ENCODE data around the gene DELE1.
"Not testable (repeated sequence)": the region's sequence is repeated elsewhere in the genome, so short reads cannot be mapped to it uniquely, and the experiment has no call there.

DELE1 gene

DNA sequence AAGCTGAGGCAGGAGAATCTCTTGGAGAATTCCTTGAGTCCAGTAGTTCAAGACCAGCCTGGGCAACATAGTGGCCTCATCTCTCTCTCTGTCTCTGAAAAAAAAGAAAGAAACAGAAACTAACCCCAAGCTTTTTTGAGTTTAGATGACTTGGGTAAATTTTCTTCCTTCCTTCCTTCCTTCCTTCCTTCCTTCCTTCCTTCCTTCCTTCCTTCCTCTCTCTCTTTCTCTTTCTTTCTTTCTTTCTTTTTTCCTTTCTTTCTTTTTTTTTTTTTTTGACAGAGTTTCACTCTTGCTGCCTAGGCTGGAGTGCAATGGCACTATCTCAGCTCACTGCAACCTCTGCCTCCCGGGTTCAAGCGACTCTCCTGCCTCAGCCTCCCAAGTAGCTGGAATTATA is 33.2 kb upstream of the DELE1 start:
- DNase-seq = not testable (repeated sequence)

DNA sequence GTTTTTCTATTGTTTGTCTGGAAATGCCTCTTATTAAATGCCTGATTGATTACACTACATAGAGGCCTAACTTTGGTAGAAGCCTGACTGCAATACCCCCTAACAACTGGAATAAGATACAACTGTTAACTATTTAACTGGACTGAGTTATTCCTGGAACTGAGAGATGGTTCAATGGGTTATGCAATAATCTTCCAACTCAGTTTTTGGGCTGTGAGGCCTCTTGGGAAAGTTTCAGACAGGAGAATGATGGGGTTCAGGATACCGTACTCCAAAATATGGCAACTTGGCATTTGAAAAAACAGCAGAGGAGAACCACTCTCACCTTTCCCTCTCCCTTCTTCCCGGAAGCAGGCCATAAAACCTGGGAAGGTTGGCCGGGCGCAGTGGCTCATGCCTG is 26.2 kb upstream of the DELE1 start:
- no peak for DNase-seq

DNA sequence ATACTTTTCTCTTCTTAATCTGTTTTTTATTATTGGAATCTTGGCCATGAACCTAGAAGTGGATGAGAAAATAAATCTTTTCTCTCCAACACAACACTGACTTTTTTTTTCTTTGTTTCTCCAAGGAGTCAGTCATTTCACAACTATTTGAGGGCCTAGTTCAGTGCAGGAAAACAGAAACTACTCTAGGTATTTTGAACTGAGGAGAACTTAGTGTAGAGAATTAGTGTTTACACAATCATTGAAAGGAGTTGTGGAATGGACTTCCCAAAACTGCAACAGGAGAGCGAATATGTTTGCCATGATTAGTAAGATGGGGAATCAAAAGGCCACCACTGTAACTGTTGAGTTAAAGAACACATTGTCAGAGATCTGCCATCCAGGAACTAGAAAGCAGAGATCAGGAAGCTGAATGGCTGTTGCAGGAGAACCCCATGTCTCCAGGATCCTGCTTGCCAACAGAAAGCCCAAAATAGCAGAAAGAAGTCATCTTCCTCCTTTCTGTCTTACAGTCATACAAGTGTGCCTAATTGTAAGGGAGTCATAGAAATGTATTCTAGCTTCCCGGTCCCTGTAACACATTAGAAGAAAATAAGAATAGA is 25.1 kb upstream of the DELE1 start:
- no peak for DNase-seq

DNA sequence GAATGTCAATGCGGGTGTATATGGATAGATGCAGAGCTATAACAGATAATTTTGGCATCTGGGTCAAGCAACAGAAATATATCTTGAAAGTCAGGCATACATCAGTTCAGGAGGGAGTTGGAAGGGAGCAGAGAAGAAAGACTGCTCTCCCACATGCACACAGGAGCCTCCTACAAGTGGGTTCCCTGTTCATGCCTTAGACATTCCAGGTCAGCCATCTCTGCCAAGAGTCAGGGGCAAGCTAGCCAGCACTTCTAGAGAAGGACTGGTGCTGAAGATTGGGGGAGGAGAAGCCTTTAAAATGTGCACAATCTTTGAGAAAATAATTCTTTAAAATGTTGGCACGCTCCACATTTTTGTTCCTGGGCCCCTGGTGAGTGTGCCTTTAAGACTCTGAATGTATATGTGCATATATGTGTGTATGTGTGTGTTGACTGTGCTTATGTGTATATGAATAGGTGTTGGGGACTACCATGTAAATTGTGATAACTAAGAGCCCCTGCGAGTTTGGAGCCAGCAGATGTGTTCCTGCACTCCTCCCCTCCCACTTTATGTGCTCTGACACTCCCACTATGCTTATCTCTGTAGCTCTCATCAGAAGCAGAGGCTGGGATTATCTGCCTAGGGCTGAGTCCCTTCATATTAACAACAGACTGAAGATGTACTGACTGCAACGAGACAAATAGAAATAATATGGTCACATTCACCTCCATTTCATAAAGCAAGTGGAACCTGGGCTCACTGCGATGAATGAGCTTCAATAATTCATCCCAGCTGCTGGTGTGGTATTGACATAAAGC is 21.5 kb upstream of the DELE1 start:
- DNase-seq = no peak

DNA sequence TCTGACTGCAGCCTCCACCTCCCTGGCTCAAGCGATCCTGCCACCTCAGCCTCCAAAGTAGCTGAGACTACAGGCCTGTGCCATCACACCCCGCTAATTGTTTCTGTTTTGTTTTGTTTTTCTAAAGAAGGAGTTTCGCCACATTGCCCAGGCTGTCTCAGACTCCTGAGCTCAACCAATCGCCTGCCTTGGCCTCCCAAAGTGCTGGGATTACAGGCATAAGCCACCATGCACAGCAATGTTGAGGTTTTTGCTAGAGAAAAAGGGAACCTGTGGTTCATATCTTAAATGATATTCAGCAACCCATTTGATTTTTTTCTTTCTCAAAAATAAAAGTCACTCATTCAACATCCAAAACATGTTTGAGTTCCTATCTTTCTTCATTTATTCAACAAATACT is 20.4 kb upstream of the DELE1 start:
- no peak for DNase-seq

DNA sequence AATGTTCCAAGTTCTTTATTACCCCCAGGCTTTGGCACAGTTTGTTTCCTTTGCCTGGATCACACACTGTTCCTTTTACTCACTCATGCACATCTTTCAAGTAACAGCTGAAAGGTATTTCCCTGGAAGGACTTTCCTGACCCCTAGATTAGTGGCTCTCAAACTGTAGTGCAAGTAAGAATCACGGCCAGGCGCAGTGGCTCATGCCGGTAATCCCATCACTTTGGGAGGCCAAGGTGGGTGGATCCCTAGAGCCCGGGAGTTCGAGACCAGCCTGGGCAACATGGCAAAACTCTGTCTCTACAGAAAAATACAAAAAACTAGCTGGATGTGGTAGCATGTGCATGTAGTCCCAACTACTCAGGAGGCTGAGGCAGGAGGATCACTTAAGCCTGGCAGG is 19.1 kb upstream of the DELE1 start:
- no peak for DNase-seq

DNA sequence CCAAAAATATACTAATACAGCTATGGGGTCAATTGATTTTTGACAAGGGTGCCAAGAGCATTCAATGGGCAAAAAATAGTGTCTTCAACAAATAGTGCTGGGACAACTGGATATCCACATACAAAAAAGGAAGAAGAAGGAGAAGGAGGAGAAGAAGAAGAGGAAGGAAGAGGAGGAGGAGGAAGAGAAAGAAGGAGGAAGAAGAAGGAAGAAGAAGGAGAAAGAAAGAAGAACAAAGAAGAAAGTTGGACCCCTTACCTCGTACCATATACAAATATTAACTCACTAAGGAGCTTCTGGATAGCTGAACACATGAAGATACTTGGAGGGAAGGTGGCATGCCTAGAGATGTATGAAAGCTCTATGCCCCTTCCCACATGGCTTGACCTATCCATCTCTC is 17.2 kb upstream of the DELE1 start:
- DNase-seq = no peak

DNA sequence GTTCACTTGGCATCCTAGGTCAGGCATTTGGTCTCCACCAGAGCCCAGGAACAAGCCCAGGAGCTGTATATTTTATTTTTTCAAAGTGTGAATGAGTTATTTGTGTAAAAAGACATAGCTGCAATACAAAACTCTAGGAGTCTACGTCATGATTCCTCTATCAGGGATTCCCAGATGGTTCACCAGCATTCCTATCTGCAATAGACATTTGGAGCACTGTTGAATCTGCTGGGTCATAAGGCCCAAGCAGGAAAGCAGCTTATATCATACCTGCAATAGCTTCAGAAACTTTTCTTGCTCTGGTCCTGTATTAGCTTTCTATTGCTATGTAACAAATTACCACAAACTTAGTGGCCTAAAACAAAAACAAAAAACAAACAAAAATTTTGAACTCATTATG is 16.7 kb upstream of the DELE1 start:
- DNase-seq = no peak

DNA sequence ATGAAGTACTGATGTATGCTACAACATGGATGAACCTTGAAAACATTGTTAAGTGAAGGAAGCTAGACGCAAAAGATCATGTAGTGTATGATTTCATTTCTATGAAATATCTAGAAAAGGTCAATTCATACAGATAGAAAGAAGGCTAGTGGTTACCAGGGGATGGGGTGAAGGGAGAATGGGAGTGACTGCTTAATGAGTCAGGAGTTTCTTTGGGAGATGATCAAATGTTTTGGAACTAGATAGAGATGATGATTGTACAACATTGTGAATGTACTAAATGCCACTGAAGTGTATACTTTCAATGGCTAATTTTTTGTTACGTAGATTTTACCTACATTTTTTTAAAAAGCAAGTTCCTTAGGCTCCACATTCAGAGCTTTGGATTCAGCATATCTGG is 14.9 kb upstream of the DELE1 start:
- no peak for DNase-seq

DNA sequence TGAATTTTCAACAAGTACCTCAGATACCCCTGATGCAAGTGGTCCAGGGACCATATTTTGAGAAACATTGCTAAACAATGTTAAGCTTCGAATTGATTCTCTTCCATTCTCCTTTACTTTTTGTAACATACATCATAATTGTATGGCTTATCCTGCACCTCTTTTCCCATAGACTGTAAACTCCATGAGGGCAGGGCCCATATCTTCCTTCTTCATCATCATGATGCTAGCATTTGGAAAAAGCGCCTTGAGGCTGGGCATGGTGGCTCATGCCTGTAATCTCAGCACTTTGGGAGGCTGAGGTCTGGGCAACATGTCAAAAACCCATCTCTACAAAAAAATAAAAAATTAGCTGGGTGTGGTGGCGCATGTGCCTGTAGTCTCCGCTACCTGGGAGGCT is 14.5 kb upstream of the DELE1 start:
- no peak for DNase-seq

DNA sequence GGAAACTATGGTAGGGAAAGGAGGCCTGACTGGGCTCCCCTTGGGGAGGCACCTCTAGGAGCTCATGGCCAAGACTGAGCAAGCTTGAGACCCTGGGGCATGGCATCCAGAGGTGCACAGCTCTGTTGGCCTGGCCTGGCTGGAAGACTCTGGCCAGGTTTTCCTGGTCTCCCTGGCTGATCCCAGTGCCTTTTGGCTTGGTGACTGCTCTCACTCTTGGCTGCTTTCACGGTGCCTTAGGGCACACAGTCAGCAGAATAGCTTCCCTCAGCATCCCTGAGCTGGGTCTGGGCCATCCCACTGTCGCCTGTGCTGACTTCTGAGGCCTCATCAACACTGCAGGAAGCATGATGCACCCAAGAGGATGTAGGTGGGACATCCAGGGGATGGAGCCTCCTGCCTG is 13.4 kb upstream of the DELE1 start:
- DNase-seq = no peak

DNA sequence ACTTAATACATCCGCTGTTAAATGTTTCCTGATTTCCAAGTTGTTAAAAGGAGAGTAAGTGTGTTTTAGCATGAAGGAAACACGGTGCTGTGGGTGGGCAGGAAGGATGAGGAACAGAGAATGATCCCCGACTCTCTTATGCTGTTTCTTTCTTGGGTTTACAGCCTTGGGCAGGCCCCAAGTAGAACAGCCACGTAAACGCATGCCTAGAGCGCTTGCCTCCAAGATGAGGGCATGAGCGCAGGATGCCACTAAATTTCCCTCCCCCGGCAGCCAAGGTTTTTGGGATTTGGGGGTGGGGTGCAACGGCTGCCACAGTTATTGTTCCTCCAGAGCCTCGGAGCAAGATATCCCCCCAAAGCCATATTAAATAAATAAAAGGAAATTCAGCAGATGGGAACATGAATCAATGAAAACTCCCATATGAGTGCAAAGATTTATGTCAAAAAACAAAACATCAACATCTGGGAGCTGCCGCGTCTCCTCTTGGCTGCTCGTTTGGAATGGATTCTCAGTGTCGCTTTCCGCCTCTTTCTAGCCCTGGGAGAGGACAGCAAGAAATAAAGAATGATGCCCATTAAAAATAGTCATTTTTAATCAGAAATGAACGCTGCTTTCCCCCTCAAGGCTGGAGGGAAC is 10.0 kb upstream of the DELE1 start:
- DNase-seq = no peak

DNA sequence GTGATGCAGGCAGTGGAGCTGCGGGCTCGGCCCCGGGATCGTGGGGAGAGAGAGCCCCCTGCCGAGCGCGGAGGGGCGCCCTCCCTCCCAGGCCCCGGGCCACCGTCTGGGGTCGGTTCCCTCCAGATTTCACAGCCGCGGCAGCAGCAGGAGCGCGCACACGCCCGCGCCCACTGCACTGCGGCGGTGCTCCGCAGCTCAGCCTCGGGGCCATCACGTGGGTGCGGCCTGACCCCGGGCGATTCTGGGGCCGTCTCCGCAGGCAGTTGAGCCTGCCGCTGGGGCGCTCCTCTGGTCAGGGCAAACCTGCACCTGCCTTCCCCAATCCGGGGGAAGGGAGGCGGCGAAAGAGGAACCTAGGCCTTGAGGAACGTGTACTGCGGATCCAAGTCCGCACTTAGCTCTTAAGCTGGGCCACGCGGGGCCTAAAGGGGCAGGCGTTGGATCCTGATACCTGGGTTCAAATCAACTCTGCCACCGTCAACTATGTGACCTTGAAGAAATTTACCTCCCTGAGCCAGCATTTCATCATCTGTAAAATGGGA is 9.4 kb upstream of the DELE1 start:
- no peak for DNase-seq

DNA sequence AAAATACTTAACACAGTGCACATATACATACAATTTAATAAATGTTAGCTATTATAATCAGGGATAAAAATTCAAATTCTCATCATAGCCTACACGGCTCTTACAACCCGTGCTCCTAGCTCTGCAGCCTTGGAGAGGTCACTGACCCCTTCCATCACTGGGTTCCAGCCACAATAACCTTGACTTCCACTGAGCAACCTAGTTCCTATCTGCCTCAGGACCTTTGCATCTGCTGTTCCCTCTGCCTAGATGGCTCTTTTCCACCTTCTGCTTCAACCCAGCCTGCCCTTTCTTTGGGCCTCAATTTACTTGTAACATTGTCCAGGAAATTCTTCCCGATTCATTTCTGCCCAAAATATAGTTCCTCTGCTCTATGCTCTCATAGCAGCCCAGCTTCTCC is 8.9 kb upstream of the DELE1 start:
- DNase-seq = no peak

DNA sequence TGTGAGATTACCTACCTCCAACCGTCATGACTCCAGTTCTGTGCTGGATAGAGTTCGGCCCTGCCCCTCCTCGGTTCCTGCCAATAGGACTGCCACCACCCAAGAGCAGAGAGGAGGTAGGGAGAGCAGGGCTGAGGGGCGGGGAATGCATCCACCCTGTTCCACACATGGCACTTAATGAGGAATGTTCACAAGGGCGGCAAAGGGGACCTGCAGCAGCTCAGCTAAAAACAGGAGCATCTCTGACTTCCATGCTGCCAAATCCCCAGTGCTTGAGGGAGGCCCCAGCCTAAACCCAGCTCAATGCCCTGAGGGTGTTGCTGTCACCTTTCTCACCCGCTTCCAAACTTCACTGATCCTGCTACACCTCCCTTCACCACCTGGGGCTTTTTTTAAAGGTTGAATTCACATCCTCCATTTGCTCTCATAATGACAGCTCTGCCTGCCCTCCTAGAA is 7.8 kb upstream of the DELE1 start:
- no peak for DNase-seq

DNA sequence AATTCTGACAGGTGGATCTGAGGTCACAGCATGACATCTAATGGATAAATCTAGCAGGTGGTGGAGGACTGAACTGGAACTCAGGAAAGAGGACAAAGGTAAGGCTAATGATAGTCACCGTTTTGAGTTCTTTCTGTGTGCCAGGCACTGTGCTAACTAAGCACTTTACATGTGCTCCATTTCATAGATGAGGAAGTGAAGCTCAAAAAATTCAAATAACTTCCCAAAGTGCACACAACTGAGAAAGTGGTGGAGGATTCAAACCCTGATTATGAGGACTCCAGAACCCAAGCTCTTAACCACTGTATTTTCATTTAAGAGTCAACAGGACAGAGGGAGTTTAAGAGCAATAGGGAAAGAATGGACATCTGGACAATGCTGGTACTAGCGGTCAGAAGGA is 7.1 kb upstream of the DELE1 start:
- DNase-seq = no peak

DNA sequence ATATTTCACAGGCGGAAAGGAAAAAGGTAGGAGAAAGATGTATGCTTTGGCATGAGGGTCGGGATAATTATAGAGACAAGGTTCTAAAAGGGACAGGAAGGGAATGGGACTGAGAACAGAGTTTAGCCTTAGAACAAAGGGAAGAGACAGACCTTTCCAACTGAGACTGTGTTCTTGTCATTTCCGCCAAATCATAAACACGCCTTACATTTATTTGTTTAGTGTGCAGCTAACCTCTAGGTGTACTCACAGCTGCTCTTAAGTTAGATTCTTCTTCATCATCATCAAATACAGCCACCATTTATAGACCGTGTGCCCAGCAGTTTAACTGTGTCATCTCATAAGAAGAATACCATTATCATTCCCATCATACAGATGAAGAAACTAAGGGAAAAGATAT is 5.9 kb upstream of the DELE1 start:
- DNase-seq = no peak

DNA sequence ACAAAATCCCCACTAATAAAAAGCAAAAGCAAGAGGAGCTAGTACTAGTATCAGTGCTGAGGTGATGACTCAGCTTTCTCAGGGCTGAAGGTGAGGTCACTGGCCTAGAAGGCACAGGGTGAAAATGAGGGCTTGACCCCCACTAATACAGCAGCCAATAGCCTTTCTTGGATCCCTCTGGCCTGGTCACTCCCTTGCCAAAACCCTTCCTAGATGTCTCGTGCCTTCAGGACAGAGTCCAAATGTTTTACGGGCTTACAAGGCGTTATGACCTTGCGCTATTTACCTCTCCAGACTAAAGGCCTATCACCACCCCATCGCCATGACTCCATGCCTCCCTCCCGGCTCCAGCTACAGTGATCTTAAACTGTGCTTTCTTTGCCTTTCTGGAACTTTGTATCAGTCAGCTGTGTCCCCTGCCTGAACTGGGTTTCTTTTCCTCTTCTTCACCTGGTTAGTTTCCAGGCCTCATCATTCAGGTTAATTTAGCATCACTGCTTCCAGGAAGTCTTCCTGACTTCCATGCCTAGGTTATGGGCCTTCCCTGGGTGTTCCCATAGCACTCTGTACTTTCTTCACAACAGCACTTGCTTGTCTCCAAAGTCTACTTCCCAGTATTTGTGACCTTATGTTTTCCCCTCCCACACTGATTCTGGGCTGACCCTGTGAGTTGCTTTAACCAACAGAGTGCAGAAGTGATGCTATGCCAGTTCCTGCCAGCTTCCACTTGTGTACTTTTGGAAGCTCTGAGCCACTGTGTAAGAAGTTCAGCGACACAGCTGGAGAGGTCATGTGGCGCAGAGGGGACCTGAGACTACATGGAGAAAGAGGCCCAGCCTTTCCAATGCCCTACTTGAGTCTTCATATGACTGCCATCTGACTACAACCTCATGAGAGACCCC is 4.2 kb upstream of the DELE1 start:
- DNase-seq = no peak

DNA sequence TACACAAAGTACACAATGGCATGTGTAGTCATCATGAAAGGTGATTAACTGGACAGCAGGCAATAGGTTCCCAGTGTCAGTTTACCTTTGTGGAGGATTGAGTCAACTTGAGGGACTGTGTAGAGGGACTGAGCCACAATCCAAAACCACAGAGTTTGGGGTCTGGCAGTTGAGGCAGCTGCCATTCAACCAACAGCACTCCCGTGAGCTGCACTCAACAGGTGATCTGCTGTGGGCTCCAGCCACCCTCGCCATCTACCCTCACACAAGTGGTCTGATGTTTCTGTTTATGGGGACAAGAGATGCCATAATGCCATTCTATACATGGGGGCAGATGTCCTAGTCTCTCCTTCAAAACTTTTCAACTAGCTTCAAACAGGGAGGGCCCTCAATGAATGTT is 2.9 kb upstream of the DELE1 start:
- no peak for DNase-seq

DNA sequence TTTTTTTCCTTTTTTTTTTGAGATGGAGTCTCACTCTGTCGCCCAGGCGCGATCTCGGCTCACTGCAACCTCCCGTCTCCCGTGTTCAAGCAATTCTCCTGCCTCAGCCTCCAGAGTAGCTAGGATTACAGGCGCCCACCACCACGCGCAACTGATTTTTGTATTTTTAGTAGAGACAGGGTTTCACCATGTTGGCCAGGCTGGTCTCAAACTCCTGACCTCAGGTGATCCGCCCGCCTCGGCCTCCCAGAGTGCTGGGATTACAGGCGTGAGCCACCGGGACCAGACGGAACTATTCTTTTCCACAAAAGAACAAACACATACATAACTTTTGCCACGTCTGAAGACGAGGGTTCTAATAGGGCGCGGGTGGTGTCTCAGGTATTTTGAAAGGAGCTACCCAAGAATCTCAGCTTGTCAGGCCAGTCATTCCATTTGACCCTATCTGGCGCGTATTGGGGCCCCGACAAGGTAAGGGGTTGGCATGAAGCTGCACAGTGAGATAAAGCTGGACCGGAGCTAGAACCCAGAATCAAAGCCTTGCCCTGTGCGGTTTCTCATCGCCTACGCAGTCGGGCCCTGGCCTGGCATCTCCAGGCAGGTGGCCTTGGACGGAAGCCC is 734 bp upstream of the DELE1 start:
- DNase-seq = not testable (repeated sequence)

DNA sequence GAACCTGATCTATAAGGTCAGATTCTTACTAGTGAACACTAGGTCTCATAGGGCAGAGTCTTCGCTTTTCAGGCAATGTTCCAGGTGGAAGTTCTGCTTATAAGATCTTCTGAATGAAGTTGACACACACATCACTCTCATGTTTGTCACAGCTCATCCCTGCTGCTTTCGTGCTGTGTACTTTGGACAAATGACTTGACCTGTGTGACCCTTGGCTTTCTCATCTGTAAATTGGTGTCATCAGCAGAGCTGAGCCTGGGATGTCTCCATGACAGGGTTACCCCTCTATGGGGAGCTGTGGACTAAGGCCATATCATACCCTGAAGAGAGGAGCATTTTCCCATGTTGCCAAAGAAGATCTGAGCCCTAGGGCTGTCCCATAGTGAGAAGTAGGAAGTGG is 2.8 kb downstream of the DELE1 start:
- no peak for DNase-seq

DNA sequence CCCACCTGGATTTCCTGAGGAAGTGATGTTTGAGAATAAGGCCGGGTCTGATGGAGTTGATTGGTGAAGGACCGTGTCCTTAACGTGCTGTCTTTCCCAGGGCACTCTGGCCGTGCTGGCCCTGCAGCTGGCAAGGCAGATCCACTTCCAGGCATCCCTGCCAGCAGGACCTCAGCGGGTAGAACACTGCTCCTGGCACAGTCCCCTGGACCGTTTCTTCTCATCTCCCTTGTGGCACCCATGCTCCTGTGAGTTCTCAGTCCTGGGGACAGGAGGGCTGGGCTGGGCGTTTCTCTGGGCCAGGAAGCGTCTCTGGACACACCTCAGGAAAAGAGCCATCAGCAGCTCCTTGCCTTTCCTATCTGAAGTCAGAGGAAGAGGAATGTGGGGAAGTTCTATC is 4.4 kb downstream of the DELE1 start:
- DNase-seq = no peak

Measured in activated CD4-positive, alpha-beta T cell treated with anti-CD3 and anti-CD28 coated beads for 1 hour (primary cell).